HG03439 (cell line): ENCODE measurements around the gene SLCO4A1.

Experiments used
- ATAC-seq: cut with Tn5 transposase; IDR thresholded peaks from one replicate; pipeline ENCODE4 v1.9.1; 2021; ENCODE audit warnings: mild to moderate bottlenecking, moderate library complexity; ENCODE audit not compliant: unreplicated experiment

The SLCO4A1 gene

DNA sequence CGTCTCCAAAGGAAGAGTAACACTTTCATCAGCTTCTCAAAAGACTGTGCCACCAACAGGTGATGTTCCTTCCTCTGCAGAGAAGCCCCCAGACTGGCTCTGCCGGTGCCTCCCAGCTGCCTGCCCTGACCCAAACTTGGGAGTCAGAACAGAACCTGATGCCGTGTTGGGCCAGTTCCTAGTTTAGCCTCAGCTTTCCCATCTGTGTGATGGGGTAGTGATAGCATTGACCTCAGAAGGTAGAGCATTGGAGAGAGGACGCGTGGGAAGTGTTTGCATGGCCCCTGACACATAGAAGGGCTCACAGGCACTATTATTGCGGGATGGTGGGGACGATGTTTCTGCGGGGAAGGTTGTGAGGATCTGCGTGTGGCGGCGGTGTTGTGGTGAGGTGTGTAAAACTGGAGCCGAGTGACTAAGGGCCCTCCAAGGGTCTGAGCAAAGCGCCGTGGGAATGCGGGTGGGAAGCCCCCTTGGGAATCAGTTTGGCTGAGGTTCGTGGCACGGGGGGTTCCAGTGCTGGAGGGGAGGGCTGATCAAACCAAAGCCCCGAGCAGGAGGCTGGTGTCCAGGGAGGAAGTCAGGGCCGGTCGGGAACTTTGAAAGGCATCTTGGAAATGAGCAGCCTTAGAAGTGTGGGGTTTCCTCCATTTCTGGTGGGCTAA, 68.0 kb downstream of the SLCO4A1 start:
- no peak for ATAC-seq

DNA sequence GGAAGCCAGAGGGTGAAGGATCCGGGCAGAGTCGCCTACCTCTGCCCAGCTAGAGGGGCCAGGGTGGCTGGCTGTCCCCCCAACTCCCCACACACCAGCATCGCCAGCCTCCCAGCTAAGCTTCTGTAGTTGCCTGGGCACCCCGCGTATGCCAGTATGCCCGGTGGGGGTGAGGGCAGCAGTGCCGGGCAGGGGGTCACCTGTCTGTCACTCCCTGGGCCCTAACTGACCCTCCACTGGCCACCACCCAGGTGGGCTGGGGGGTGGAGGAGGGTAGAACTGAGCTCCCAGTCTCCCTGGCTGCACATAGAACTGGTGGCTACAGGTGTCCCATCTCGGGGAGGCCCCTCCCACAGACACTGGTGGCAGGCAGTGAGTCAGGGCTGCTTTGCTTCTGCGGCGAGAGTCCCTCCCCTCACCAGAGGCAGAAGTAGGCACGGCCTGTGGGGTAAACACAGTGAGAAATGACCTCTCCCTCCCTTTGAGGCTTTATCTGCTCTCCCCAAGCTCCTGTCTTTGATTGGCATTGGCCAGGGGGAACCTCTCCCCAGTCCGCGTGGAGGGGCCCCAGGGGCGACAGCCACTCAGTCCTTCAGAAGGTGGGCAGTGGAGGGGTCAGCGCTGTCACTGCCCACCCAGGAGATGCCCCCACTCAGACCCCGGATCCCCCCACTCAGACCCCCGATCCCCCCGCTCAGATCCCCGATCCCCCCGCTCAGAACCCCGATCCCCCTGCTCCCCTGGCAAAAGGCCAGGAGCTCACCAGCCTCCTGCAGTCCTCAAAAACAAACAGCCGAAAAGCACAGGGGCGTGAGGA, 68.8 kb downstream of the SLCO4A1 start:
- no peak for ATAC-seq

DNA sequence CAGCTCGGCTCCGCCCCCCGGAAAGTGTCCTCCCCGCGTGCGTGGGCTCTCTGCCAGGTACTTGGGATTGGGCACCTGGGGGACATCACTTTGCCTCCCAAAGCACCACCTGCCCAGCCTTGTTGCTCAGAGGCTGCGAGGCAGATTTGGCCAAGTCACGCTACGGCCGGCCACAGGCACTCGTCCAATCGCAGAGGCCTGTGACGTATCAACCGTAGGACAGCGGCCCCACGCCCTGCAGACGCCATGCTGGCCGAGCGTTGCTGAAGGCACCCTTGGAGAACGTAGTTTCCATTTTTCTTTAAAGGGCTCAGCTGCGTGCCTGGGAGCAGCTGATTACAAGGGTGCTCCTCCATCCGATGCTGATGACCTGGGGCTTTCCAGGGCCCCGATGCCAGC, 69.4 kb downstream of the SLCO4A1 start:
- no peak for ATAC-seq

DNA sequence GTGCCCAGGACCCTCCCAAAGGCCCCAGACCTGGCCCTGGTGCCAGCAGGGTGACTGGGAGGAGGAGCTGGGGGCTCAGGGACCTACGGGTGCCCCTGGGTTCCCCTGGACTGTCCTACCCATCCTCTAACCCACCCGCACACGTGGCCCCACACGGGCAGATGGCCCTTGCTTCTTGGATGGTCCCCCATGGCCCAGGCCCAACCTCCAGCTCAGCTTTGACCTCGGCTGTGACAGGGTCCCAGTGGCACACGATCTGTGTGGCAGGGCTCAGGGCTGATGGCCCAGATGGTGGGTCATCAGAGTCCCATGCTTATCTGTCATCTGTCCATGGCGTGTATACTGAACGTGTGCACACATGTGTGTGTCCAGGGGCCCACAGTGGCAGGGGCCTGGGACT, 70.3 kb downstream of the SLCO4A1 start:
- no peak for ATAC-seq

DNA sequence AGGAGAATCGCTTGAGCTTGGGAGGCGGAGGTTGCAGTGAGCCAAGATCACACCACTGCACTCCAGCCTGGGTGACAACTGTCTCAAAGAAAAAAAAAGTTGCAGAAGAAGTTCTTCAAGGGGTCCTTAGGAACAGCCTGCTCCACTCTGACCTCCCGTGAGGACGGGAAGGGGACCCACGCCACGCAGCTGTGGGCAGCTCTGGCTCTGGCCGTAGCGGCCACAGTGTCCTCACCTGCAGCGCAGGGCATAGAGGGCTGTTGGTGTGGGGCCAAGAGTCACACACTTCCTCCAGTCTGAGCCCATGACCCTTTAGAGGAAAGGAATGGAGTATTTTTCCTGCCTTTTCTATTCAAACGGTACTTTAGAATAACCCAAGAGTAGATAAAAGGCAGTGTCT, 71.7 kb downstream of the SLCO4A1 start:
- ATAC-seq, result no peak

DNA sequence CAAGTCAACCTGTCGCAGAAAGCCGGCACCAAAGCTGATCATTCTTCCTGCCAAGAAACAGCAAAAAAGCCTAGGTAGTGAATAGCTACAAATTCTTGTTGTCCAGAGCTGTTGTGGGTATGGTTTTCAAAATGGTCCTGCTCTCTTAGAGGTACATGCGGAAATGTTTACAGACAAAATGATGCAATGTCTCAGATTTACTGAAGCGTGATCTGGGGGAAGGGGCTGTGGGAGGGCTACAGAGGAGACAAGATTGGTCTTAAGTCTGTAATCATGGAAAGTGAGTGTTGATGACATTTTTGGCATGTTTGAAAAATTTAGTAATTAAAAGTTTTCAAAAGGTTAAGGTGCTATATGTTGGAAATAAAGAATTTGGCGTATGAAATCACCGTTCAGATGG, 72.5 kb downstream of the SLCO4A1 start:
- no peak for ATAC-seq

DNA sequence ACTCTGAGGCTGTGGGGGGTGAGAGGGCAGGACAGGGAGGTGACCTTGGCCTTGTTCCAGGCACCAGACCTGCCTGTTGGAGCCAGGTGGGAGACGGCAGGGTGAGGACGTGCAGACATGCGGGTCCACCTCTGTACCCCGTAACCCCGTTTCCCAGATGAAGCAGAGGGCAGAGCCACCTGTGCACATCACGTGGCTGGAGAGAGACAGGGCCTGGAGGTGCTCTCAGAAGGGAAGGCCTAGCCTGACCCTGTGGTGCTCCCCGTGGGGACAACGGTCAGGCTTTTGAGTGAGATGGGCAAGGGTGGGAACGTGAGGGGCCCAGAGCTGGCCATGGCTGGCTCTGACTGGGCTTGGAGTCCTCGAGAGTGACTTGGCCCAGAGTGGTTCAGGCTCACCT, 72.9 kb downstream of the SLCO4A1 start:
- no peak for ATAC-seq

DNA sequence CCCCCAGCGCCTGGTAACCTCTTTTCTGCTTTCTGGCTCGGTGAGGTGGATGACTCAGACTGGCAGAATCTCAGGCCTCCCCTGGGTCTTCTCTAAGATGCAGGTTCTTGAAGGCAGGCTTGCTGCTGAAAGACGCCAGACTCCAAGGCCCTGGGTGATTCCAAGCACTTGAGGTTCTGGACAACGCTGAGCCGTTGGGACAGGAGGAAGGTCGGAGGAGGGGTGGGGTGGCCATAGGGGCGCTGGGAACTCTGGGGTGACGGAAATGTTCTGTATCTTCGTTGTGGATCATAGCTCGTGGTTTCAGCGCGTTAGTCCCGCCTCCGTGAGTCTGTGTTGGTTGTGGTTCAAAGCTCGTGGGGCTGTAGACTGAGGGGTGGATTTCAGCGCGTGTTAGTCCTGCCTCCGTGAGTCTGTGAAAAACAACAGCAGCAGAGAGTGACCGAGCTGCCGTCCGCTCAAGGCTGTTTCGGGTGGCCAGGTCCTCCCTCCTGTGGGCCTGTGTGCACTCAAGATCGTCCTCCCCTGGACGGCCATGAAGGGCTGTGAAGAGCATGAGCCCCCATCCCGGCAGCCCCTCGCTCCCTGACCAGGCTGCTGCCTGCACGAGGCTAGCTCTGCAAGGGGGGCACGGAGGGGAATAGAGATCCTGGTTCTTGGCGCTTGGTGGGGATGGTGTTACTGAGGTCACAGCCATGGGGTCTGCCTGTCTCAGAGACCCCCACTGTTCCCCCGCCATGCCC, 74.1 kb downstream of the SLCO4A1 start:
- ATAC-seq, result no peak

DNA sequence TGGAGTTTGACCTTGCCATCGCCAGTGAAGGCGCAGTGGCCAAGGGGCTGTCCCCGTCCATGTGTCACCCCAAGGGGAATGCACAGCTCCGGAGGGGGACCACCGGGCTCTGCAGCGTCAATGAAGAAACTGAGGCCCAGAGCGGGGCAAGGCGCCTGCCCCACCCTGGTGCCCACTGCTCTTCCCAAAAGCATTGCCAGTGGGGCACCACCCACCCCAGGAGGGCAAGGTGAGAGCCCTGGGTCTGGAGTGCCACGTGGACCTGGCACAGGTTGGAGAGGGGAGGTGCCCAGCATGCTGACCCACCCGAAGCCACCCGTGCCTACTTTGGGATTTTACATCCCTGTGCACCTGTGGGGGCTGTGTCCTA, 74.6 kb downstream of the SLCO4A1 start:
- no peak for ATAC-seq

DNA sequence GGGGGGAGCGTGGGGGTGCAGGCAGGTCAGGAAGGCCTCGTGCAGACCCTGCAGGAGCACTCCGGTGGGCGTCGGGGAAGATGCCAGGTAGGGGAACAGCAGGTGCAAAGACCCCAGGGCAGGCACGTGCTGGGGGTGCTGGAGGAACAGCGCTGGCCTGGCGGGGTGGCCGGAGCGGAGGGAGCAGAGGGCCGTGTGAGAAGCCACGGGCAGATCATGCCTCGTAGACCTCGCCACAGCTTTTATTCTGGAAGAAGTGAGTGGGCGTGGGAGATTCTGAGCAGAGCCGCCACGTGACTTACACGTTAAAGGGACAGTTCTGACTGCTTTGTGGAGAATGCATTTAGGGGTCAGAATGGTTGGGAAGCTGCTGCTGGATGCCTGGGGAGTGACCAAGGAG, 75.6 kb downstream of the SLCO4A1 start:
- ATAC-seq, result no peak

DNA sequence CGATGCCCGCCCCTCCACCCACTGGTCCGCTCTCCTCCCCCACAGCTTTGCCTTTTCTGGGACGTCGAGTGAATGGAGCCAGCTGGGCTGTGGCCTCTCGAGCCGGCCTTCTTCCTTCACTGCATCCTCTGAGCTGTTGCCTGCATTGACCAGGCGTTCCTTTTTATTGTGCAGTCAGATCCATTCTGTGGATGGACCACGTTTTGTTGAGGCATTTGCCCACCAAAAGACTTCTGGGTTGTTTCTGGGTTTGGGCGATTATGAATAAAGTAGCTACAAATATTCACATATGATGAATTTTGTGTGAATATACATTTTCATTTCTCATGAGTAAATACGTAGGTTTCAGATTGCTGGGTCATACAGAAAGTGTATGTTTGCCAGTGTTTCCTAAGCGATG, 76.2 kb downstream of the SLCO4A1 start:
- ATAC-seq, result no peak

DNA sequence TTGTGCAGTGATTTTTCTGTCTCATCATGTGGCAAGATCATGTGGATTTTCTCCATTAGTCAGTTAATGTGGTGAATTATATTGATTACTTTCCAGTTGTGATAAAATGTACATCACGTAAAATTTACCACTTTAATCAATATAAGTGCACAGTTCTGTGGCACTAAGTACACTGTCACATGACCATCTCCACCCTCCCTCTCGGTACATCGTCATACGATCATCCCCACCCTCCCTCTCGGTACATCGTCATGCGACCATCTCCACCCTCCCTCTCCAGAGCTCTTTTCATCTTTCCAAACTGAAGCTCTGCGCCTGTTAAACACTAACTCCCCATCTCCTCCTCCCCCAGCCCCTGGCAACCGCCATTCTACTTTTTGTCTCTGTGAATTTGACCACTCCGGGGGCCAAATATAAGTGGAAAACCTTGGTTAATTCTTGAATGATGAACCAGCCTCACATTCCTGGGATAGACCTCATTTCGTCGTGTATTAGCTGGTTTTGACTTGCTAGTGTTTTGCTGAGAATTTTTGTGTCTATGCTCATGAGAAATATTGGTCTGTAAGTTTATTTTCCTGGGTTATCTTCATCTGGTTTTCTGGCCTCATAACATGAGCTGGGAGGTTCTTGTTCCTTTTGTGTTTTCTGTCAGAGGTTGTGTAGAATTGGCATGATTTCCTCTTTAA, 77.1 kb downstream of the SLCO4A1 start:
- no peak for ATAC-seq
